ENCODE data around the gene RPL22.

- TF ChIP-seq GATA3 (IDR thresholded peaks at IDR 0.05; ENCODE audit: low read depth, low read length): no peak
- no peak for TF ChIP-seq GATA2 (IDR thresholded peaks at IDR 0.05; ENCODE audit: low read depth, low read length)
Observed at GRCh38 chr1:6177681-6178380, 21.6 kb downstream of the RPL22 start.
